Mesenchymal stem cell (in vitro differentiated cells and primary cell): ENCODE results near the gene EFCAB6.

Experiments used
- DNase-seq: peaks from one replicate; pipeline ENCODE4 v3.0.0-alpha.2; 2013
- H2AFZ ChIP-seq: one replicate; pipeline ENCODE4 v1.6.1; 2013; ENCODE audit warnings: low read depth, mild to moderate bottlenecking, control low read depth, inconsistent platforms, low read length, moderate library complexity
- H2AK5ac ChIP-seq: 2 replicates; pipeline ENCODE4 v1.6.1; 2013; ENCODE audit warnings: low read length, moderate library complexity, mild to moderate bottlenecking, inconsistent platforms; ENCODE audit not compliant: severe bottlenecking
- H2BK120ac ChIP-seq: one replicate; pipeline ENCODE4 v1.6.1; 2013; ENCODE audit warnings: low read depth, mild to moderate bottlenecking, inconsistent platforms, low read length, moderate library complexity
- H2BK12ac ChIP-seq, 2 experiments: one replicate each; pipeline ENCODE4 v1.6.1; 2013; ENCODE audit warnings: inconsistent platforms in 2 of 2, low read length in 2 of 2, mild to moderate bottlenecking in 2 of 2, moderate library complexity in 2 of 2, control low read depth in 1 of 2
- H2BK15ac ChIP-seq: one replicate; pipeline ENCODE4 v1.6.1; 2013; ENCODE audit warnings: mild to moderate bottlenecking, low read depth, inconsistent platforms; ENCODE audit not compliant: poor library complexity, severe bottlenecking
- H2BK5ac ChIP-seq: 2 replicates; pipeline ENCODE4 v1.6.1; 2013; ENCODE audit warnings: low read depth, mild to moderate bottlenecking, low read length, control low read depth, inconsistent platforms; ENCODE audit not compliant: poor library complexity, severe bottlenecking
- H3K14ac ChIP-seq, 2 experiments: one replicate each; pipeline ENCODE4 v1.6.1; 2013; ENCODE audit warnings: inconsistent platforms in 2 of 2, low read length in 2 of 2, control low read depth in 1 of 2, mild to moderate bottlenecking in 1 of 2, moderate library complexity in 1 of 2
- H3K18ac ChIP-seq, 2 experiments: one replicate each; pipeline ENCODE4 v1.6.1; 2013; ENCODE audit warnings: inconsistent platforms in 2 of 2, low read length in 2 of 2, control low read depth in 1 of 2, low read depth in 1 of 2, mild to moderate bottlenecking in 1 of 2
- H3K23ac ChIP-seq, 2 experiments: one replicate each; pipeline ENCODE4 v1.6.1; 2013; ENCODE audit warnings: inconsistent platforms in 2 of 2, low read length in 2 of 2, mild to moderate bottlenecking in 2 of 2, moderate library complexity in 2 of 2, control low read depth in 1 of 2
- H3K27ac ChIP-seq: 2 replicates; pipeline ENCODE4 v1.5.1; 2013; ENCODE audit warnings: mild to moderate bottlenecking, moderate library complexity, low read length, control low read depth, inconsistent platforms; ENCODE audit not compliant: poor library complexity, severe bottlenecking
- H3K27me3 ChIP-seq, 2 experiments: 2 replicates each; pipeline versions ENCODE4 v1.6.1 to v1.7.0; 2013; ENCODE audit warnings: low read length in 2 of 2, mild to moderate bottlenecking in 2 of 2, moderate library complexity in 2 of 2, control low read depth in 1 of 2, inconsistent platforms in 1 of 2; ENCODE audit not compliant: control insufficient read depth in 1 of 2, insufficient read depth in 1 of 2
- H3K36me3 ChIP-seq, 2 experiments: 2 replicates each; pipeline versions ENCODE4 v1.6.1 to v1.7.0; 2013; ENCODE audit warnings: low read length in 2 of 2, control low read depth in 1 of 2, inconsistent platforms in 1 of 2, low read depth in 1 of 2, mild to moderate bottlenecking in 1 of 2; ENCODE audit not compliant: insufficient read depth in 2 of 2, control insufficient read depth in 1 of 2
- H3K4ac ChIP-seq, 2 experiments: one replicate each; pipeline ENCODE4 v1.6.1; 2013; ENCODE audit warnings: inconsistent platforms in 2 of 2, low read length in 2 of 2, mild to moderate bottlenecking in 2 of 2, moderate library complexity in 2 of 2, control low read depth in 1 of 2, low read depth in 1 of 2
- H3K4me1 ChIP-seq: 2 replicates; pipeline ENCODE4 v1.6.1; 2013; ENCODE audit warnings: low read depth, low read length, control low read depth; ENCODE audit not compliant: control insufficient read depth, insufficient read depth
- H3K4me2 ChIP-seq: 2 replicates; pipeline ENCODE4 v1.6.1; 2013; ENCODE audit warnings: low read length, mild to moderate bottlenecking, inconsistent platforms; ENCODE audit not compliant: poor library complexity, severe bottlenecking
- H3K4me3 ChIP-seq, 2 experiments: 2 replicates each; pipeline versions ENCODE4 v1.5.1 to v1.7.0; 2013; ENCODE audit warnings: low read length in 2 of 2, mild to moderate bottlenecking in 2 of 2, control low read depth in 1 of 2, low read depth in 1 of 2; ENCODE audit not compliant: insufficient read depth in 1 of 2
- H3K79me1 ChIP-seq: replicated peaks from 2 replicates; pipeline ENCODE4 v1.6.1; 2013; ENCODE audit warnings: mild to moderate bottlenecking, control low read depth, low read length, inconsistent platforms; ENCODE audit not compliant: poor library complexity, severe bottlenecking
- H3K9ac ChIP-seq: 2 replicates; pipeline ENCODE4 v1.7.0; 2013; ENCODE audit warnings: mild to moderate bottlenecking, low read length, moderate library complexity
- H3K9me3 ChIP-seq: 2 replicates; pipeline ENCODE4 v1.7.0; 2013; ENCODE audit warnings: mild to moderate bottlenecking, low read length; ENCODE audit not compliant: control insufficient read depth
- H4K8ac ChIP-seq: one replicate; pipeline ENCODE4 v1.6.1; 2013; ENCODE audit warnings: inconsistent platforms, mild to moderate bottlenecking, low read length, moderate library complexity
- H4K91ac ChIP-seq: one replicate; pipeline ENCODE4 v1.6.1; 2013; ENCODE audit warnings: mild to moderate bottlenecking, low read length, inconsistent platforms
- WGBS: methylation state at CpG from one replicate; pipeline ENCODE4 v1.1.7; 2013; ENCODE audit warnings: mixed read lengths; 5-methylcytosine and 5-hydroxymethylcytosine counted together

The EFCAB6 gene

GRCh38 chr22:43825651-43826050 lies 13.5 kb upstream of the EFCAB6 start:
- Histone ChIP-seq H3K4ac (no peak overlapping the region), H3K4me2 (no peak overlapping the region), H3K4me3 (peak overlapping the region in 1 of 2 experiments; percentile 38), H3K14ac (no peak overlapping the region), H2AFZ (no peak overlapping the region), H3K27ac (no peak overlapping the region), H3K23ac (no peak overlapping the region), H3K18ac (no peak overlapping the region), H2BK120ac (no peak overlapping the region), H3K4me1 (peaks cover 45% of the 10 kb centered on the region), H3K9me3 (no peaks in the 10 kb centered on the region), H3K27me3 (peaks cover 6 to 31% of the 10 kb centered on the region in 2 experiments), H4K8ac (no peak overlapping the region), H3K9ac (no peak overlapping the region), H2BK12ac (no peak overlapping the region), H2AK5ac (peak overlapping the region; percentile 35), H3K36me3 (peaks cover 0 to 2% of the 10 kb centered on the region in 2 experiments), H2BK5ac (no peak overlapping the region), H3K79me1 (no peaks in the 10 kb centered on the region), H2BK15ac (no peak overlapping the region), H4K91ac (no peak overlapping the region)
- 90% methylated on average over 11 of the region's 11 CpGs for WGBS
- no peak for DNase-seq

- H3K27ac ChIP-seq: no peak overlapping the region
- H2BK5ac ChIP-seq: no peak overlapping the region
- no peak overlapping the region for H4K91ac ChIP-seq
- H3K79me1 ChIP-seq: no peaks in the 10 kb centered on the region
- no peak overlapping the region for H3K4me2 ChIP-seq
- no peak overlapping the region for H3K4me3 ChIP-seq
- H3K27me3 ChIP-seq: peaks cover 9 to 33% of the 10 kb centered on the region in 2 experiments
- no peak overlapping the region for H2BK15ac ChIP-seq
- no peak overlapping the region for H4K8ac ChIP-seq
- no peak overlapping the region for H3K23ac ChIP-seq
- H2AFZ ChIP-seq: no peak overlapping the region
- no peak overlapping the region for H2AK5ac ChIP-seq
- no peak overlapping the region for H3K14ac ChIP-seq
- no peak overlapping the region for H3K18ac ChIP-seq
- H3K36me3 ChIP-seq: no peaks in the 10 kb centered on the region
- no peak for DNase-seq
- H3K4ac ChIP-seq: no peak overlapping the region
- no peak overlapping the region for H3K9ac ChIP-seq
- H2BK120ac ChIP-seq: no peak overlapping the region
- WGBS: 89% methylated on average over 26 of the region's 26 CpGs
- H3K9me3 ChIP-seq: no peaks in the 10 kb centered on the region
- H3K4me1 ChIP-seq: peaks cover 38% of the 10 kb centered on the region
- H2BK12ac ChIP-seq: no peak overlapping the region
These were observed 12.8 kb upstream of the EFCAB6 start for GRCh38 chr22:43824724-43825420.

- no peak overlapping the region for H2BK12ac ChIP-seq
- H3K4me3 ChIP-seq: no peak overlapping the region
- H3K36me3 ChIP-seq: no peaks in the 10 kb centered on the region
- H3K27ac ChIP-seq: no peak overlapping the region
- no peak overlapping the region for H2BK5ac ChIP-seq
- H3K14ac ChIP-seq: no peak overlapping the region
- H3K79me1 ChIP-seq: no peaks in the 10 kb centered on the region
- H3K9me3 ChIP-seq: no peaks in the 10 kb centered on the region
- H3K9ac ChIP-seq: no peak overlapping the region
- WGBS: 84% methylated on average over 9 of the region's 17 CpGs
- H4K91ac ChIP-seq: no peak overlapping the region
- H3K4ac ChIP-seq: no peak overlapping the region
- H3K4me2 ChIP-seq: no peak overlapping the region
- H3K18ac ChIP-seq: no peak overlapping the region
- no peak for DNase-seq
- H2BK15ac ChIP-seq: no peak overlapping the region
- H2BK120ac ChIP-seq: no peak overlapping the region
- peaks cover 9 to 33% of the 10 kb centered on the region in 2 experiments for H3K27me3 ChIP-seq
- H4K8ac ChIP-seq: no peak overlapping the region
- H3K23ac ChIP-seq: no peak overlapping the region
- no peak overlapping the region for H2AK5ac ChIP-seq
- H2AFZ ChIP-seq: no peak overlapping the region
- peaks cover 34% of the 10 kb centered on the region for H3K4me1 ChIP-seq
These were observed 12.0 kb upstream of the EFCAB6 start for GRCh38 chr22:43823911-43824665.

GRCh38 chr22:43823353-43823908 lies 11.3 kb upstream of the EFCAB6 start:
- Histone ChIP-seq H2BK15ac (no peak overlapping the region), H3K9ac (no peak overlapping the region), H3K4me2 (no peak overlapping the region), H3K14ac (no peak overlapping the region), H3K4ac (no peak overlapping the region), H3K36me3 (no peaks in the 10 kb centered on the region), H3K9me3 (no peaks in the 10 kb centered on the region), H4K91ac (no peak overlapping the region), H3K27ac (no peak overlapping the region), H2AFZ (no peak overlapping the region), H2AK5ac (no peak overlapping the region), H2BK12ac (no peak overlapping the region), H2BK5ac (no peak overlapping the region), H2BK120ac (no peak overlapping the region), H3K23ac (no peak overlapping the region), H3K18ac (no peak overlapping the region), H3K4me1 (peaks cover 28% of the 10 kb centered on the region), H3K79me1 (no peaks in the 10 kb centered on the region), H3K4me3 (no peak overlapping the region), H4K8ac (no peak overlapping the region), H3K27me3 (peaks cover 9 to 33% of the 10 kb centered on the region in 2 experiments)
- WGBS: 80% methylated on average over 13 of the region's 13 CpGs
- no peak for DNase-seq
